Measurements from ENCODE around the gene KIF16B. TPM values are rescaled to one million over a fixed set of nuclear protein-coding genes. Genes with fewer than 3 reads are reported as not detected.

Gene KIF16B
- total and polyA plus RNA-seq, 2 of the 8 experiments (the other 6 are each of a cell fraction or from before 2014, with no cell fraction given), result 3.0 to 9.2 TPM

- no peak for TF ChIP-seq TAF1 (IDR thresholded peaks at IDR 0.05; ENCODE audit: low read depth, low read length)
- TF ChIP-seq CHD1 (IDR thresholded peaks at IDR 0.05; ENCODE audit: low read depth, low read length), result no peak
These were observed 98.9 kb downstream of the KIF16B start (continued) for GRCh38 chr20:16474363-16474762.

All from H1 (cell line).